ENCODE results near the gene HDGFL2. TPM values are rescaled to one million over a fixed set of nuclear protein-coding genes. Genes with fewer than 3 reads are reported as not detected.

HDGFL2 gene
- total RNA-seq, 2 donors from 2014 or later: 40.8 to 61.8 TPM

- Histone ChIP-seq H3K27ac (no peak overlapping the region), H3K4me1 (replicated peaks) (no peaks in the 10 kb centered on the region), H3K36me3 (no peaks in the 10 kb centered on the region), H3K4me3 (no peak overlapping the region), H3K9me3 (no peaks in the 10 kb centered on the region), H3K27me3 (replicated peaks; ENCODE audit: insufficient read depth) (no peaks in the 10 kb centered on the region)
- WGBS: 92% methylated on average over 17 of the region's 17 CpGs
- intact Hi-C loops (cut with DNase I): no loop called here
- no peak for TF ChIP-seq POLR2AphosphoS5 (IDR thresholded peaks at IDR 0.05)
- no peak for TF ChIP-seq CTCF (IDR thresholded peaks at IDR 0.05)
- no peak for TF ChIP-seq POLR2A (IDR thresholded peaks at IDR 0.05)
- DNase-seq (ENCODE audit: low spot score): no peak
These were observed 41.2 kb downstream of the HDGFL2 start for GRCh38 chr19:4513248-4513647.

GRCh38 chr19:4515732-4516131 lies 43.6 kb downstream of the HDGFL2 start:
- Histone ChIP-seq H3K4me1 (replicated peaks) (no peaks in the 10 kb centered on the region), H3K27ac (no peak overlapping the region), H3K9me3 (no peaks in the 10 kb centered on the region), H3K36me3 (no peaks in the 10 kb centered on the region), H3K27me3 (replicated peaks; ENCODE audit: insufficient read depth) (no peaks in the 10 kb centered on the region), H3K4me3 (no peak overlapping the region)
- intact Hi-C loops (cut with DNase I): loop anchor here (5.0 kb wide), 1 partner anchor 43 kb away; the partner anchor contains the start of gene HDGFL2
- no peak for DNase-seq (ENCODE audit: low spot score)
- WGBS: 89% methylated on average over 5 of the region's 5 CpGs
- TF ChIP-seq CTCF (IDR thresholded peaks at IDR 0.05) (no peak), POLR2A (IDR thresholded peaks at IDR 0.05) (no peak), POLR2AphosphoS5 (IDR thresholded peaks at IDR 0.05) (no peak)

GRCh38 chr19:4516199-4516938 lies 44.3 kb downstream of the HDGFL2 start:
- Histone ChIP-seq H3K4me1 (replicated peaks) (no peaks in the 10 kb centered on the region), H3K9me3 (no peaks in the 10 kb centered on the region), H3K4me3 (no peak overlapping the region), H3K27me3 (replicated peaks; ENCODE audit: insufficient read depth) (no peaks in the 10 kb centered on the region), H3K27ac (no peak overlapping the region), H3K36me3 (no peaks in the 10 kb centered on the region)
- WGBS: 72% methylated on average over 14 of the region's 14 CpGs
- no peak for DNase-seq (ENCODE audit: low spot score)
- TF ChIP-seq POLR2AphosphoS5 (IDR thresholded peaks at IDR 0.05): no peak
- TF ChIP-seq POLR2A (IDR thresholded peaks at IDR 0.05): no peak
- no peak for TF ChIP-seq CTCF (IDR thresholded peaks at IDR 0.05)
- intact Hi-C loops (cut with DNase I): loop anchor here (5.0 kb wide), 1 partner anchor 44 kb away; the partner anchor contains the start of gene HDGFL2

- H3K9me3 ChIP-seq: no peaks in the 10 kb centered on the region
- peak overlapping the region in 1 of 2 donors; percentile 3 for H3K27ac ChIP-seq
- no peaks in the 10 kb centered on the region for H3K36me3 ChIP-seq
- H3K4me3 ChIP-seq: no peak overlapping the region
- intact Hi-C loops (cut with DNase I): loop anchor here (5.0 kb wide), 1 partner anchor 45 kb away; the partner anchor contains the start of gene HDGFL2
- TF ChIP-seq CTCF (IDR thresholded peaks at IDR 0.05): no peak
- TF ChIP-seq POLR2AphosphoS5 (IDR thresholded peaks at IDR 0.05): no peak
- TF ChIP-seq POLR2A (IDR thresholded peaks at IDR 0.05): no peak
- DNase-seq (ENCODE audit: low spot score): no peak
- 39% methylated on average over 4 of the region's 8 CpGs for WGBS
- H3K27me3 ChIP-seq (replicated peaks; ENCODE audit: insufficient read depth): no peaks in the 10 kb centered on the region
- no peaks in the 10 kb centered on the region for H3K4me1 ChIP-seq (replicated peaks)
These were observed 44.8 kb downstream of the HDGFL2 start for GRCh38 chr19:4516939-4517300.

Measured in prostate gland (tissue), 2 donors.